ENCODE data around the gene TUBG2. TPM values are rescaled to one million over a fixed set of nuclear protein-coding genes. Genes with fewer than 3 reads are reported as not detected.
A peak's percentile ranks its signal among the peaks of the same experiment; 100 is the strongest.

TUBG2 gene
- total RNA-seq, 1 experiment from 2014 or later: 26.7 TPM

- no peak for TF ChIP-seq OVOL2 (CRISPR knock-in tag; IDR thresholded peaks at IDR 0.05; ENCODE audit: borderline replicate concordance)
- TF ChIP-seq ZNF219 (CRISPR knock-in tag; IDR thresholded peaks at IDR 0.05; ENCODE audit: borderline replicate concordance): no peak
- no peak for TF ChIP-seq JAZF1 (CRISPR knock-in tag; IDR thresholded peaks at IDR 0.05)
- no peak for TF ChIP-seq HMGXB4 (CRISPR knock-in tag; IDR thresholded peaks at IDR 0.05)
- no peak for TF ChIP-seq E2F4 (CRISPR knock-in tag; IDR thresholded peaks at IDR 0.05; ENCODE audit: borderline replicate concordance, low read depth)
- TF ChIP-seq ZSCAN18 (CRISPR knock-in tag; IDR thresholded peaks at IDR 0.05): no peak
- no peak for TF ChIP-seq ETV6 (CRISPR knock-in tag; IDR thresholded peaks at IDR 0.05)
- H3K27me3 Mint-ChIP-seq (ENCODE audit: low read depth): no peaks in the 10 kb centered on the region
- POLR2A ChIA-PET: no interaction called here
- ATAC-seq: no peak
- CTCF ChIA-PET: interaction anchor here (1.2 kb wide), 1 partner anchor 35 kb away, joined by 3 read pairs; no protein-coding TSS in a partner anchor
- H3K9me3 Mint-ChIP-seq: no peaks in the 10 kb centered on the region
- no peak overlapping the region for H3K27ac Mint-ChIP-seq
- H3K36me3 Mint-ChIP-seq: peaks cover 47% of the 10 kb centered on the region
- no peak for DNase-seq (ENCODE audit: low spot score)
- H3K4me3 Mint-ChIP-seq: no peak overlapping the region
- H3K4me1 Mint-ChIP-seq: peaks cover 13% of the 10 kb centered on the region
Observed at GRCh38 chr17:42613699-42614295, 45.3 kb upstream of the TUBG2 start.

GRCh38 chr17:42617956-42618431, 41.1 kb upstream of the TUBG2 start:
- POLR2A ChIA-PET: interaction anchor here (1.0 to 2.2 kb wide), 6 partner anchors 9 to 126 kb away, joined by 3 to 8 read pairs (median 4); partner anchors contain the start of genes PLEKHH3, RETREG3, TUBG1 and TUBG2
- peak; percentile 21 for ATAC-seq
- TF ChIP-seq ZNF532 (CRISPR knock-in tag; IDR thresholded peaks at IDR 0.05; ENCODE audit: borderline replicate concordance): no peak
- TF ChIP-seq USF2 (CRISPR knock-in tag; IDR thresholded peaks at IDR 0.05): no peak
- no peak for TF ChIP-seq JUN (CRISPR knock-in tag; IDR thresholded peaks at IDR 0.05)
- TF ChIP-seq ZSCAN18 (CRISPR knock-in tag; IDR thresholded peaks at IDR 0.05): no peak
- no peak for TF ChIP-seq FOXJ3 (CRISPR knock-in tag; IDR thresholded peaks at IDR 0.05; ENCODE audit: borderline replicate concordance)
- TF ChIP-seq ATF2 (CRISPR knock-in tag; IDR thresholded peaks at IDR 0.05; ENCODE audit: borderline replicate concordance, low read depth): no peak
- TF ChIP-seq FOXK1 (CRISPR knock-in tag; IDR thresholded peaks at IDR 0.05): no peak
- no peak for TF ChIP-seq MYBL2 (CRISPR knock-in tag; IDR thresholded peaks at IDR 0.05)
- TF ChIP-seq TCF7 (CRISPR knock-in tag; IDR thresholded peaks at IDR 0.05; ENCODE audit: low read depth): no peak
- no peak for TF ChIP-seq ZMAT4 (CRISPR knock-in tag; IDR thresholded peaks at IDR 0.05)
- TF ChIP-seq ZNF121 (CRISPR knock-in tag; IDR thresholded peaks at IDR 0.05): no peak
- no peak for TF ChIP-seq ZNF263 (CRISPR knock-in tag; IDR thresholded peaks at IDR 0.05; ENCODE audit: low read depth)
- TF ChIP-seq TP53 (CRISPR knock-in tag; IDR thresholded peaks at IDR 0.05): no peak

More at GRCh38 chr17:42617956-42618431, 41.1 kb upstream of the TUBG2 start:
- H3K4me1 Mint-ChIP-seq: peaks cover 12% of the 10 kb centered on the region
- H3K4me3 Mint-ChIP-seq: no peak overlapping the region
- H3K27ac Mint-ChIP-seq: peak overlapping the region; percentile 61; the same call in 1 of the 2 replicates
- H3K27me3 Mint-ChIP-seq (ENCODE audit: low read depth): no peaks in the 10 kb centered on the region
- CTCF ChIA-PET: interaction anchor here (0.6 to 7.2 kb wide), 17 partner anchors 9 to 306 kb away, joined by 3 to 61 read pairs (median 9); partner anchors contain the start of genes BECN1, CCR10, PLEKHH3 and PSMC3IP
- DNase-seq (ENCODE audit: low spot score): no peak
- peaks cover 27% of the 10 kb centered on the region for H3K36me3 Mint-ChIP-seq
- no peaks in the 10 kb centered on the region for H3K9me3 Mint-ChIP-seq

All from WTC11 (cell line).